ENCODE data around the gene FARP1. TPM values are rescaled to one million over a fixed set of nuclear protein-coding genes. Genes with fewer than 3 reads are reported as not detected.

The FARP1 gene
- total and polyA plus RNA-seq, 10 of the 15 experiments (the other 5 are each of a cell fraction or from before 2014, with no cell fraction given): 0.17 to 6.9 (median 0.68) TPM

GRCh38 chr13:98299966-98300350, 157.1 kb downstream of the FARP1 start:
- ChIA-PET RAD21 (ENCODE audit: unreplicated experiment) (no interaction called here), POLR2A (no interaction called here), SMC1A (ENCODE audit: uncharacterized antibody, unreplicated experiment) (interaction anchor here (0.6 to 0.9 kb wide), 2 partner anchors 38 to 55 kb away, joined by 3 read pairs; no protein-coding TSS in a partner anchor), CTCF (interaction anchor here (0.6 to 1.5 kb wide), 3 partner anchors 131 to 1299 kb away, joined by 3 read pairs; no protein-coding TSS in a partner anchor)
- H3K36me3 ChIP-seq (ENCODE audit: control insufficient read depth in 2 of 2, insufficient read depth in 2 of 2, low read length in 1 of 2): no peaks in the 10 kb centered on the region
- ATAC-seq (no peak), FAIRE-seq (no peak), DNase-seq (ENCODE audit: low read depth, low spot score) (no peak)
- H4K20me1 ChIP-seq (ENCODE audit: control insufficient read depth, insufficient read depth): no peaks in the 10 kb centered on the region
- H3K4me2 ChIP-seq (ENCODE audit: control insufficient read depth, insufficient read depth): no peak overlapping the region
- H3K9ac ChIP-seq (ENCODE audit: control insufficient read depth, insufficient read depth, low read length): no peak overlapping the region
- 10% methylated on average over 7 of the region's 7 CpGs for WGBS (ENCODE audit: insufficient coverage, insufficient replicate concordance, low lambda C conversion rate, missing lambda C conversion rate)
- BruUV-seq (replicated peaks): no TSS peak
- peaks cover 0 to 2% of the 10 kb centered on the region in 2 experiments; a peak in 1 of 4 replicates for H3K27me3 ChIP-seq (replicated peaks in 1 of 2; ENCODE audit: control insufficient read depth in 2 of 2, insufficient read depth in 2 of 2, low read length in 1 of 2)
- no peaks in the 10 kb centered on the region for H3K9me3 ChIP-seq (replicated peaks; ENCODE audit: control insufficient read depth, insufficient read depth, low read length)
- TF ChIP-seq SP1 (IDR thresholded peaks at IDR 0.05; ENCODE audit: low read depth, low read length) (no peak), E2F4 (IDR thresholded peaks at IDR 0.05; ENCODE audit: low read depth, low read length) (no peak), CHD2 (IDR thresholded peaks at IDR 0.05; ENCODE audit: borderline replicate concordance, low read depth, low read length) (no peak), CEBPZ (IDR thresholded peaks at IDR 0.05; ENCODE audit: low read depth, low read length) (no peak), NFXL1 (IDR thresholded peaks at IDR 0.05; ENCODE audit: borderline replicate concordance) (no peak), PKNOX1 (IDR thresholded peaks at IDR 0.05) (no peak), BCL11A (IDR thresholded peaks at IDR 0.05; ENCODE audit: low read depth, low read length) (no peak), KAT2A (conservative IDR thresholded peaks at IDR 0.05; ENCODE audit: control insufficient read depth, low read depth, low read length) (no peak), POLR2AphosphoS2 (IDR thresholded peaks at IDR 0.05; ENCODE audit: low read depth, low read length) (no peak), POU2F2 (IDR thresholded peaks at IDR 0.05; ENCODE audit: borderline replicate concordance, low read depth, low read length) (no peak), MYB (IDR thresholded peaks at IDR 0.05; ENCODE audit: borderline replicate concordance, low read depth, low read length) (no peak), SREBF1 (IDR thresholded peaks at IDR 0.05; ENCODE audit: low read length) (no peak), RAD51 (IDR thresholded peaks at IDR 0.05) (no peak), TCF3 (IDR thresholded peaks at IDR 0.05; ENCODE audit: borderline replicate concordance, insufficient read depth, low read depth, low read length) (no peak), BHLHE40 (IDR thresholded peaks at IDR 0.05; ENCODE audit: borderline replicate concordance in 1 of 2, low read depth in 2 of 2, low read length in 1 of 2) (no peak), MTA3 (IDR thresholded peaks at IDR 0.05; ENCODE audit: borderline replicate concordance, low read length) (no peak), HDAC2 (IDR thresholded peaks at IDR 0.05) (no peak), RELA (IDR thresholded peaks at IDR 0.05; ENCODE audit: borderline replicate concordance, partially characterized antibody) (no peak)
- H2AFZ ChIP-seq (ENCODE audit: control insufficient read depth, low read depth, low read length): no peak overlapping the region
- intact Hi-C loops (cut with micrococcal nuclease; ENCODE audit: unreplicated experiment) (no loop called here), in situ Hi-C loops (cut with MboI) (no loop called here)
- H3K4me3 ChIP-seq: no peak overlapping the region
- no peak overlapping the region for H3K27ac ChIP-seq (ENCODE audit: control insufficient read depth, insufficient read depth)
- no peaks in the 10 kb centered on the region for H3K4me1 ChIP-seq (ENCODE audit: control insufficient read depth, insufficient read depth, low read length)
- H3K79me2 ChIP-seq (ENCODE audit: control insufficient read depth, insufficient read depth, low read length): no peaks in the 10 kb centered on the region
